Measurements from ENCODE around the gene HOXA3. TPM values are rescaled to one million over a fixed set of nuclear protein-coding genes. Genes with fewer than 3 reads are reported as not detected.
A peak's percentile ranks its signal among the peaks of the same experiment; 100 is the strongest.

Gene HOXA3
- total and polyA plus RNA-seq, 2 of the 13 experiments (the other 11 are each of a cell fraction or from before 2014, with no cell fraction given), result 2.9 to 4.6 TPM

GRCh38 chr7:27107391-27108381 lies 44.7 kb downstream of the HOXA3 start (continued):
- TF ChIP-seq PRDM10 (CRISPR knock-in tag; IDR thresholded peaks at IDR 0.05; ENCODE audit: low read depth), result no peak
- TF ChIP-seq AGO2 (optimal IDR thresholded peaks at IDR 0.05; ENCODE audit: low read depth, low read length), result peak; percentile 98

- Histone ChIP-seq H4K20me1 (ENCODE audit: insufficient read depth, low read length) (no peaks in the 10 kb centered on the region), H3K79me2 (ENCODE audit: insufficient read depth, low read length) (peaks cover 4% of the 10 kb centered on the region), H3K9me3 (ENCODE audit: low read length) (no peaks in the 10 kb centered on the region), H3K9ac (ENCODE audit: insufficient read depth, low read depth, low read length) (no peak overlapping the region), H3K27me3 (ENCODE audit: control insufficient read depth in 1 of 2, insufficient read depth in 2 of 2, low read length in 2 of 2) (no peaks in the 10 kb centered on the region), H3K36me3 (replicated peaks in 1 of 2; ENCODE audit: control insufficient read depth in 1 of 2, insufficient read depth in 2 of 2, low read length in 2 of 2) (peaks cover 2 to 7% of the 10 kb centered on the region in 2 experiments; a peak in 2 of 5 replicates), H2AFZ (ENCODE audit: low read length) (no peak overlapping the region), H3K4me1 (ENCODE audit: insufficient read depth, low read length) (peaks cover 11% of the 10 kb centered on the region; the same call in 1 of the 2 replicates), H3K4me2 (ENCODE audit: low read depth, low read length) (no peak overlapping the region), H3K4me3 (replicated peaks in 1 of 3; ENCODE audit: insufficient read depth in 1 of 3, low read depth in 2 of 3, low read length in 3 of 3) (no peak overlapping the region), H3K27ac (ENCODE audit: extremely low read length, insufficient read depth, low read length) (no peak overlapping the region)
- ChIA-PET CTCF (ENCODE audit: low intra/inter-chr PET ratio, low total read pairs) (no interaction called here), POLR2A (no interaction called here)
- FAIRE-seq (no peak), ATAC-seq (no peak), DNase-seq (ENCODE audit: low spot score) (no peak)
- BruUV-seq (replicated peaks), result no TSS peak
- TF ChIP-seq AGO2 (optimal IDR thresholded peaks at IDR 0.05; ENCODE audit: low read depth, low read length) (peak; percentile 8), UBTF (CRISPR knock-in tag; IDR thresholded peaks at IDR 0.05) (no peak)
- intact Hi-C loops (cut with micrococcal nuclease; ENCODE audit: unreplicated experiment) (no loop called here), in situ Hi-C loops (cut with HindIII; ENCODE audit: extremely low pct_ligation_motif_present, low pct_unique_long_range_greater_than_20kb) (no loop called here)
- 98% methylated on average over 14 of the region's 14 CpGs for WGBS (ENCODE audit: low lambda C conversion rate)
These were observed 45.5 kb downstream of the HOXA3 start for GRCh38 chr7:27106901-27107240.

Data from HepG2 (cell line).